DMS153 (cell line): ENCODE measurements around the gene SLC43A1.
"Not testable (repeated sequence)": the region's sequence is repeated elsewhere in the genome, so short reads cannot be mapped to it uniquely, and the experiment has no call there.

Experiments used
- DNase-seq: peaks from one replicate; lab custom pipeline; 2025; lab: John Stamatoyannopoulos, UW

Gene SLC43A1

GRCh38 chr11:57515332-57516060 is at the start of gene SLC43A1:
Gene SLC43A1 (minus strand): TSS chr11:57515702. CDS start chr11:57514111, 1,591 bp downstream.
- DNase-seq = no peak

GRCh38 chr11:57562596-57562995 is 47.1 kb upstream of the SLC43A1 start:
- DNase-seq = no peak

- no peak for DNase-seq
Measured at GRCh38 chr11:57560146-57560545, 44.6 kb upstream of the SLC43A1 start.

GRCh38 chr11:57556041-57556440 is 40.5 kb upstream of the SLC43A1 start:
- no peak for DNase-seq

GRCh38 chr11:57555393-57555792 is 39.9 kb upstream of the SLC43A1 start:
- DNase-seq = no peak

GRCh38 chr11:57552479-57552878 is 37.0 kb upstream of the SLC43A1 start:
- DNase-seq = no peak

GRCh38 chr11:57551941-57552340 is 36.4 kb upstream of the SLC43A1 start:
- DNase-seq = no peak

GRCh38 chr11:57549983-57550382 is 34.5 kb upstream of the SLC43A1 start:
- DNase-seq = no peak

- no peak for DNase-seq
Measured at GRCh38 chr11:57547854-57548377, 32.4 kb upstream of the SLC43A1 start.

- DNase-seq = no peak
Measured at GRCh38 chr11:57546869-57547475, 31.5 kb upstream of the SLC43A1 start.

- DNase-seq = no peak
Measured at GRCh38 chr11:57546451-57546850, 30.9 kb upstream of the SLC43A1 start.

- no peak for DNase-seq
Measured at GRCh38 chr11:57545883-57546282, 30.4 kb upstream of the SLC43A1 start.

- DNase-seq = no peak
Measured at GRCh38 chr11:57544566-57544965, 29.1 kb upstream of the SLC43A1 start.

GRCh38 chr11:57543593-57543992 is 28.1 kb upstream of the SLC43A1 start:
- DNase-seq = no peak

GRCh38 chr11:57542582-57542981 is 27.1 kb upstream of the SLC43A1 start:
- DNase-seq = no peak

GRCh38 chr11:57541169-57541568 is 25.7 kb upstream of the SLC43A1 start:
- DNase-seq = no peak

- no peak for DNase-seq
Measured at GRCh38 chr11:57539342-57539741, 23.8 kb upstream of the SLC43A1 start.

GRCh38 chr11:57536947-57537619 is 21.6 kb upstream of the SLC43A1 start, which contains the start of gene SMTNL1:
Gene SMTNL1 (plus strand): TSS chr11:57537595. CDS start chr11:57542643, 5,048 bp downstream.
- no peak for DNase-seq

GRCh38 chr11:57534449-57534848 is 18.9 kb upstream of the SLC43A1 start:
- DNase-seq = not testable (repeated sequence)

- peak; percentile 99 for DNase-seq
Measured at GRCh38 chr11:57530596-57531507, 15.3 kb upstream of the SLC43A1 start, which contains the start of gene TIMM10. Gene TIMM10 (minus strand): TSS chr11:57530754. CDS start chr11:57530189, 565 bp downstream.

GRCh38 chr11:57530215-57530595 is 14.7 kb upstream of the SLC43A1 start:
- DNase-seq = no peak

- no peak for DNase-seq
Measured at GRCh38 chr11:57529012-57529411, 13.5 kb upstream of the SLC43A1 start.
